Astrocyte (in vitro differentiated cells and primary cell): Measurements from ENCODE around the gene TTC27.

Experiments used
- EZH2 ChIP-seq: IDR thresholded peaks from 2 replicates; pipeline ENCODE4 v1.6.1; 2012; ENCODE audit warnings: mild to moderate bottlenecking, low read length, inconsistent platforms; ENCODE audit not compliant: insufficient read depth
- TF ChIP-seq, protein P1 (sequence below): IDR thresholded peaks from 2 replicates; pipeline ENCODE4 v1.5.1; 2011; ENCODE audit warnings: low read depth, mild to moderate bottlenecking, inconsistent platforms, low read length, moderate library complexity; ENCODE audit not compliant: insufficient read depth

DNA sequence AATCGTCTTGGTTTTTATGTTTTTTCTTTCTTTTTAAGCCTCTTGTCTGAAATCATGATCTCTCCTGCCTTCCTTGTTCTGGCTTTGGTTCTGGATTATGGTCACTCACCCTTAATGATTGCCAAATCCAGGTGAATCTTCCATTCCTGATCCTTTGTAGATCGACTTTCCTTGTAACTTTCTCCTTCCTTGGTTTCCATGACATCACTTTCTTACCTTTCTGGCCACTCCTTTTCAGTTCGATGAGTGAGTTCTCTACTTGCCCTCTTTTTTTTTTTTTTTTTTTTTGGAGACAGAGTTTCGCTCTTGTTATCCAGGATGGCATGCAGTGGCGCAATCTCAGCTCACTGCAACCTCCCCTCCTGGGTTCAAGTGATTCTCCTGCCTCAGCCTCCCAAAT is 179.8 kb downstream of the TTC27 start:
- TF ChIP-seq, protein P1, sequence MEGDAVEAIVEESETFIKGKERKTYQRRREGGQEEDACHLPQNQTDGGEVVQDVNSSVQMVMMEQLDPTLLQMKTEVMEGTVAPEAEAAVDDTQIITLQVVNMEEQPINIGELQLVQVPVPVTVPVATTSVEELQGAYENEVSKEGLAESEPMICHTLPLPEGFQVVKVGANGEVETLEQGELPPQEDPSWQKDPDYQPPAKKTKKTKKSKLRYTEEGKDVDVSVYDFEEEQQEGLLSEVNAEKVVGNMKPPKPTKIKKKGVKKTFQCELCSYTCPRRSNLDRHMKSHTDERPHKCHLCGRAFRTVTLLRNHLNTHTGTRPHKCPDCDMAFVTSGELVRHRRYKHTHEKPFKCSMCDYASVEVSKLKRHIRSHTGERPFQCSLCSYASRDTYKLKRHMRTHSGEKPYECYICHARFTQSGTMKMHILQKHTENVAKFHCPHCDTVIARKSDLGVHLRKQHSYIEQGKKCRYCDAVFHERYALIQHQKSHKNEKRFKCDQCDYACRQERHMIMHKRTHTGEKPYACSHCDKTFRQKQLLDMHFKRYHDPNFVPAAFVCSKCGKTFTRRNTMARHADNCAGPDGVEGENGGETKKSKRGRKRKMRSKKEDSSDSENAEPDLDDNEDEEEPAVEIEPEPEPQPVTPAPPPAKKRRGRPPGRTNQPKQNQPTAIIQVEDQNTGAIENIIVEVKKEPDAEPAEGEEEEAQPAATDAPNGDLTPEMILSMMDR: no peak
- no peak for TF ChIP-seq EZH2
